Measurements from ENCODE around the gene RUNX3.
A peak's percentile ranks its signal among the peaks of the same experiment; 100 is the strongest.
"Not testable (repeated sequence)": the region's sequence is repeated elsewhere in the genome, so short reads cannot be mapped to it uniquely, and the experiment has no call there.

Gene RUNX3

DNA sequence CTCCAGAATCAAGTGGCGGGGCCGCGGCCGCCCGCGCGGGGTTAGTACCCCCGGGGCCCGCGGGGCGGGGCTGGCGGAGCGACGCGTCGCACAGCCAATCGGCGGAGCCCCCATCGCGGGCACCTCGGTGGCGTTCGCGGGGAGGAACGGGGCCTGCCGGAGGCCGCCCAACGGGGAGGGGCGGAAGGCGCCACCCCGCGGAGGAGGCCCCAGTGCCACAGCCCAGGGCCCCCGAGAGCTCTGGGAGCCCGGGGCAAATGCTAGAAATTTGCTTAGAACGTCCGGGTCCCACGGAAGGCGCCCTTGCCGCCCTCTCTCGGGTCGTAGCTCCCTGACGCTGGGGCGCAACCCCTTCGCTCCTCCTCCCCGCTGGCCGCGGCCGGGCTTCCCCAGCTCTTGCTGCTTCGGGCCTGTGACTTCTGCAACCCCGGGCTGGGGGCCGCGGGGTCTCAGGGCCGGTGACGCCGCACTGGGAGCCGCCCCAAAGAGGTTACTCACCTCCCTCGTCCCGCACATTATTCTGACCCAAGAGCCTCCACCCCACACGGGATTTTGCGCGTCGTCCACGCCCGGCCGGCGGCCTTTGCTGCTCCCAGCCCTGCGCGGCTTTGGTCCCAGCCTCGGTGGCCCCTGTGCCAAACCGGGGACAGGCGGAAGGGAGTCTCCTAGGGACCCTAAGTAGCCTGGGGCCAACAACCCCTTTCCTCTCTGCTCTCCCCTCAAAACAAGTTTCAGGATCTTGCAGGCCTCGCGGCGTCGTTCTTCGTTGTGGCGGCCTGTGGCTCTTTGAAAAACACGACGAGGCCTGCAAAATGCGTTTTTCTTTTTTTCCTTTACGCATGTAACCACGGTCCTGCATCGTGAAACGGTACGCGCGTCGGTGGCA is at the start of gene RUNX3:
TSS of gene RUNX3 (minus strand) at position 17 of the 886 bp plus-strand sequence. CDS start 408 bp downstream, outside the sequence.
- DNase-seq, result peak in 4 of 14 donors; percentile 6 to 33 (median 10)

- DNase-seq, result not testable (repeated sequence)
These were observed 49.2 kb upstream of the RUNX3 start for GRCh38 chr1:24979232-24979631.

DNA sequence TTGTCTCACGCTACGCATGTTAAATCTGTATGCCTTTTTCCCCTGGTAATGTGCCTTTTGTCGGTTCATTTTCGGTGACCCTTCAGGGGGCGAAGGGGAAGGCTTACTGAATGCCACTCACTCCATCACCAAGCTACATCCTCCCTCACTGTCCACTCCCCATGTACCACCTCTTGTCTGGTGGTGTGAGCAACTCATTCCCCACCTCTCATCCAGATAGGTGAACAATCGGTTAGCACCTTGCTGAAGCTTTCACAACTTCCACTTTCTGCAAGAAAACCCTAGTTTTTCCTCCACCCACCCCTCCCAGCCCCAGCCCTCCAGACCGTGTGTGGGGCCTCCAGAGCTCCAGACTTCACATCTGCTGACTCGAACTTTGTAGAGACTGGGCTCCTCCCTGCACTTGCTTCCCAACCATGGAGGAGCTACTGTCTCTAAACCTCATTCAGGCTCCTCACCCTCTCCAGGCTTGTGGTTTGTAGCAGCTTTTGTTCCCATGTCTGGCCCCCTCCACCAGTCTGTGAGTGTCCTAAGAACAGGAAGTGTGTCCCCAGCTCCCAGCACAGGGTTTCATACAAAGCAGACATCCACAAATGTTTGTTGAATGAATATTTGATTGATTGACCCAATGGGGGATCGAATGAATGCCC is 48.4 kb upstream of the RUNX3 start:
- no peak for DNase-seq

GRCh38 chr1:24975391-24975790 is 45.3 kb upstream of the RUNX3 start:
- DNase-seq, result no peak

- DNase-seq, result no peak
These were observed 43.2 kb upstream of the RUNX3 start for GRCh38 chr1:24973315-24973714.

- no peak for DNase-seq
These were observed 42.8 kb upstream of the RUNX3 start for GRCh38 chr1:24972915-24973242.

DNA sequence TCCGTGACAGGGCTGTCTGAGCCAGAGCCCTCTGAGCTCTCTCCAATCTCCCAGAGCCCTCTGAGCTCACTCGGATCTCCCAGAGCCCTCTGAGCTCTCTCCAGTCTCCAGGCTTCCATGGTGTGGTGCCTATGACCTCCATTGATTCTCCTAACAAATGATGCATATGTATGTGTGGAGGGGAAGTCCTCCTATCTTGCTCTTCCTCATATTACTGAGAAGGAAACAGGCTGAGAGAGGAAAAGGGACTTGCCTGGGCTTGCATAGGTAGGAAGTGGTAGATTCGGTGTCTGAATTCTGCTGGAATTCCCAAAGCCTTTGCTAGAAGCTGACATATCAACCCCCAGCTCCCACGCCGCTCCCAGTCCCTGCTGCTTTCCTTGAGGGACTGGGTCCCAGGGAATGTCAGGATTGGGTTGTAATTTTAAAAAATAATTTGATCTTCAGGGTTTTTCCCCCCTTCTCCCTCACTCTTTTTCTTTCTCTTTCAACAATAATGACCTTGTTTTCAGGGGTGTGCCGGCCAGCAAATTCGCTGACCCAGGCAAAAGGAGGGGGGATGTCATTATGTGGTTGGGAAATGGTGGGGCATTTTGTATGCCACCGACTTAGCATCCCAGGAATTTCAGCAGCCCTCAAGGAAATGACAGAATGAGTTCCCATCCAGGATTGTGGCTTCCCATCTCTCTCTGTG is 42.3 kb upstream of the RUNX3 start:
- no peak for DNase-seq

DNA sequence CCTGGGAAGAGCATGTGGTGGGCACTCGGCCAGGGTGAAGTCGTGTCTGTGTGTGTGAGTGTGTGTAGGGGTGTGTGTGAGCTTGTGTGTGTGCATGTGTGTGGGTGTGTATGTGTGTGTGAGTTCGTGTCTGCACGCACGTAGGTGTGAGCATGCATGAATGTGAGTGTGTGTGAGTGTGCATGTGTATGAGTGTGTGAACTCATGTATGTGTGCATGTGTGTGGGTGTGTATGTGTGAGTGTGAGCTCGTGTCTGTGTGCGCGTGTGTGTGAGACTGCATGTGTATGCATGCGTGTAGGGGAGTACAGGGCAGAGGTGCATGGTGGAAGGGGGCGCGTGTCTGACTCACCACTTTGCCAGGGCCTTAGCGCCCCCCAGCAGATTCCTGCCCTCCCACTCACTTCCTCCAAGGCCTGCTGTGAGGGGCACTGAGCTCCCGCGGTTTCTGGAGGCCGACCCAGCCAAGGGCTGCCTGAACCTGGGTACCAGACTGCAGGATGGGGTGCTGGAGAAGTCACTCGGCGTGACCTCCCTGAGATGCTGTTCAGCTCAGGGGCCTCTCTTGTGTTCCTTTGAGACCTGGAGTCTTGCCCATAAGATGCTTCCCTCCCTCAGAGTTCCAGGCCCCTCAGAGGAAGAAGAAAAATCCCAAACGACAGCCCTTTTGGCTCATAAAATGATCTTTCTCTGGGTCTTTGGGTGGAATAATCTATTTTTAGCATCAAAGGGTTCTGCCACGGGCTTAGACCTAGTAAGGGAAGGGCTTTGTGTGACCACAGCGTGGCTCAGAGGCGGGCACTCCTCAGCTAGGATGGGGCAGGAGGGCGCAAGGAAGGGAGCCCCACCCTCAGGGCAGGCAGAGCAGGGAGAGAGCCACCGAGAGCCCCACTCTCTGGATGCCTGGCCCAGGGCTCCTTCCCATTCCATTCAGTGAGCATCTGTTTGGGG is 41.1 kb upstream of the RUNX3 start:
- DNase-seq, result no peak

- DNase-seq, result no peak
These were observed 40.3 kb upstream of the RUNX3 start for GRCh38 chr1:24970399-24970753.

GRCh38 chr1:24969596-24970398 is 39.7 kb upstream of the RUNX3 start:
- no peak for DNase-seq

- no peak for DNase-seq
These were observed 39.0 kb upstream of the RUNX3 start for GRCh38 chr1:24968941-24969585.

GRCh38 chr1:24967962-24968361 is 37.9 kb upstream of the RUNX3 start:
- no peak for DNase-seq

- no peak for DNase-seq
These were observed 37.5 kb upstream of the RUNX3 start for GRCh38 chr1:24967555-24967954.

DNA sequence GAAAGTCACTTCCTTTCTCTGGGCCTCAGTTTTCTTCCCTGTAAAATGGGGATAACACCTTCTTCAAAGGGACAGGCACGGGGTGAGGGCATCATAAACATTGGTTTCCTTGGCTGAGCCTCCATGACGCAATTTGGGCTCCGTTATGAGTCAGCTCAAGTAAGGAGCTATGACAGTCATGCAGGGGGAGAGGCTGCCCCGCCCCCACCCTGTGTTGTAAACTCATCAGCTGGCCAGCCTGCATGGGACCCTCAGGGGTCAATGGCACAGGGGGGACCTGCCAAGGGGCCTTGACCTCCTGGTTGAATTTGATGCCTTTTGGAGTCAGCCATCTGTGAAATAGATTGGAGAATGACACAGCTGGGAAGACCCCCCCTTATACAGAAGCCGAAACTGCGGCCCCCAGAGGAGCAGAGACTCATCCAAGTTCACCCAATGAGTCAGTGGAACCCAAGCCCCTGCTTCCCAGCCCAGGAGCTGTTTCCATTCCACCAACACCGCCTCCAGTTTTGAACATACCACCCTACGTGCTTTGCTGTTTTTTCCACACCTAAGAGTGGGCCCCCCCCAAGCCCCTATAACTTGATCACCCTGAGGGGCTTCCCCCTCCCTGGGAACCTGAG is 36.8 kb upstream of the RUNX3 start:
- DNase-seq, result no peak

- no peak for DNase-seq
These were observed 36.1 kb upstream of the RUNX3 start for GRCh38 chr1:24966121-24966723.

GRCh38 chr1:24965571-24965930 is 35.5 kb upstream of the RUNX3 start:
- DNase-seq, result no peak

GRCh38 chr1:24964811-24965570 is 34.9 kb upstream of the RUNX3 start:
- DNase-seq, result no peak

DNA sequence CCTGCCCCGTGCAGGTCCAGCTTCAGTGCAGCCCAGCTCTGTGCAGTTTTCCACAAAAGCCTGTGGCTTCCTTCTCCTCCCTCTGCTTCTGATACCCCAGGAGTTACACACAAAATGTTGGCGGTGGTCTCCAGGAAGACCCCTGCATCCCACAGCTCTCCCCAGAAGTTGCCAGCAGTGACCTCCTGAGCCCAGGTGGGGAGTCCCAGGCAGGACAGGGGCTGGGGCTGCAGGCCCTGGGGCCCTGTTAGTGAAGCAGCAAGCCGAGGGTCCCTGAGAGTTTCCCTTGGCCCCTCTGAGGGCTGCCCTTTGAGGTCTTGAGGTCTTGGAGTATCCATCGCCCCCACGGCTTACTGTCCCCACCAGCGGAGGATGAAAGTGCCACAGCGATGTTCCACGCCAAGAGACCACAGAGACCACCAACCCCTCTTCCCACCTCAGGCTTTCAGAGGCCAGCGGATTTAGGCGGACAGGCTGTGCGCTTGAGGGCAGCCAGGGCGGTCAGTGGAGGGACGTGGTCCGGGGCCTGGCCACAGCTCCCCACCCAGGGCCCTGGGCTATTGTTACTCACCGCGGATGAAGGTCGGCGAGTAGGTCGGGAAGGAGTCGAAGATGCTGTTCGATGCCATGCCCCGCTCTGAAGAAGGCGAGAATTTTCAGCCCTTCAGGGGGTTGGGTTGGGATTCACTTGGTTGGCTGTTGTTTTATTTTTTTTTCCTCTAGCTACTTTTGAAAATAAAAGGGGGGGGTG is 34.0 kb upstream of the RUNX3 start:
- DNase-seq, result no peak
